ENCODE measurements around the gene GUCD1.

GUCD1 gene

GRCh38 chr22:24500277-24500820, 54.6 kb downstream of the GUCD1 start:
- TF ChIP-seq CTCF (IDR thresholded peaks at IDR 0.05; ENCODE audit: control extremely low read depth, extremely low read depth, low read depth, missing control alignments), result no peak
- ChIA-PET CTCF (interaction anchor here (1.5 to 2.3 kb wide), 3 partner anchors 10 to 79 kb away, joined by 3 to 8 read pairs (median 4); no protein-coding TSS in a partner anchor), POLR2A (no interaction called here)
- no peak for DNase-seq (ENCODE audit: extremely low spot score)

GRCh38 chr22:24499706-24500276, 55.1 kb downstream of the GUCD1 start:
- no peak for TF ChIP-seq CTCF (IDR thresholded peaks at IDR 0.05; ENCODE audit: control extremely low read depth, extremely low read depth, low read depth, missing control alignments)
- no peak for DNase-seq (ENCODE audit: extremely low spot score)
- POLR2A ChIA-PET, result no interaction called here
- CTCF ChIA-PET, result interaction anchor here (1.5 to 2.3 kb wide), 3 partner anchors 11 to 79 kb away, joined by 3 to 8 read pairs (median 4); no protein-coding TSS in a partner anchor

GRCh38 chr22:24498824-24499223, 56.1 kb downstream of the GUCD1 start:
- POLR2A ChIA-PET, result interaction anchor here (0.6 kb wide), 1 partner anchor 77 kb away, joined by 6 read pairs; no protein-coding TSS in a partner anchor
- DNase-seq (ENCODE audit: extremely low spot score), result no peak
- CTCF ChIA-PET, result interaction anchor here (1.0 to 2.3 kb wide), 5 partner anchors 9 to 175 kb away, joined by 3 to 8 read pairs (median 4); no protein-coding TSS in a partner anchor
- no peak for TF ChIP-seq CTCF (IDR thresholded peaks at IDR 0.05; ENCODE audit: control extremely low read depth, extremely low read depth, low read depth, missing control alignments)

GRCh38 chr22:24497841-24498258, 57.1 kb downstream of the GUCD1 start:
- ChIA-PET POLR2A (no interaction called here), CTCF (interaction anchor here (1.1 to 1.9 kb wide), 4 partner anchors 10 to 20 kb away, joined by 3 to 14 read pairs (median 5); no protein-coding TSS in a partner anchor)
- TF ChIP-seq CTCF (IDR thresholded peaks at IDR 0.05; ENCODE audit: control extremely low read depth, extremely low read depth, low read depth, missing control alignments), result no peak
- DNase-seq (ENCODE audit: extremely low spot score), result no peak

GRCh38 chr22:24496661-24497060, 58.3 kb downstream of the GUCD1 start:
- CTCF ChIA-PET, result interaction anchor here (1.0 to 1.9 kb wide), 5 partner anchors 10 to 25 kb away, joined by 3 to 14 read pairs (median 6); no protein-coding TSS in a partner anchor
- DNase-seq (ENCODE audit: extremely low spot score), result no peak
- POLR2A ChIA-PET, result interaction anchor here (0.6 kb wide), 1 partner anchor 19 kb away, joined by 3 read pairs; no protein-coding TSS in a partner anchor
- TF ChIP-seq CTCF (IDR thresholded peaks at IDR 0.05; ENCODE audit: control extremely low read depth, extremely low read depth, low read depth, missing control alignments), result no peak

- TF ChIP-seq CTCF (IDR thresholded peaks at IDR 0.05; ENCODE audit: control extremely low read depth, extremely low read depth, low read depth, missing control alignments), result no peak
- ChIA-PET CTCF (interaction anchor here (0.8 to 1.9 kb wide), 6 partner anchors 10 to 74 kb away, joined by 3 to 14 read pairs (median 4); no protein-coding TSS in a partner anchor), POLR2A (interaction anchor here (0.6 kb wide), 1 partner anchor 19 kb away, joined by 3 read pairs; no protein-coding TSS in a partner anchor)
- no peak for DNase-seq (ENCODE audit: extremely low spot score)
These were observed 58.7 kb downstream of the GUCD1 start for GRCh38 chr22:24496234-24496633.

Data from GM10248 (cell line).